HepG2 (cell line): ENCODE data around the gene EHD4. TPM values are rescaled to one million over a fixed set of nuclear protein-coding genes. Genes with fewer than 3 reads are reported as not detected.

ENCODE experiments used
- ATAC-seq: fragments of 200-7000 bp; cut with Tn5 transposase; 3 replicates; pipeline ENCODE4 v1.9.1; 2020; ENCODE audit warnings: mild to moderate bottlenecking, moderate library complexity
- BruUV-seq: library from RNA; stranded (reverse); fragments of 400-500 nt; replicated peaks from 2 replicates; lab custom pipeline; 2021; lab: Mats Ljungman, UMichigan
- CTCF ChIA-PET: fragments of 300-600 bp; formaldehyde crosslinking; extraction: SDS; loops from one replicate; lab custom pipeline; 2021; ENCODE audit warnings: low total read pairs, inconsistent platforms, low intra/inter-chr PET ratio; lab: Yijun Ruan, JAX
- POLR2A ChIA-PET: fragments of 350-600 bp; sonication (Branson Sonifier 250); formaldehyde crosslinking; loops from one replicate; lab custom pipeline; 2020; ENCODE audit warnings: antibody characterized with exemption, inconsistent platforms; lab: Yijun Ruan, JAX
- DNase-seq: peaks from one replicate; pipeline ENCODE4 v3.0.0-alpha.2; 2015; ENCODE audit warnings: low spot score
- FAIRE-seq: peaks from 3 replicates; lab custom pipeline; 2011; peaks lifted over from hg19 to GRCh38; lab: Jason Lieb, UNC
- H2AFZ ChIP-seq: one replicate; pipeline ENCODE4 v1.6.1; 2011; ENCODE audit warnings: low read length, inconsistent platforms
- H3K27ac ChIP-seq: fragments of 300-600 bp; 3 replicates; pipeline ENCODE4 v1.8.0; 2011; ENCODE audit warnings: mixed run types, mild to moderate bottlenecking, mixed read lengths, low read length, inconsistent platforms; ENCODE audit not compliant: insufficient read depth; ENCODE audit errors: extremely low read length
- H3K27me3 ChIP-seq, 2 experiments: fragments of 200-600 bp in 1 of 2; 2 replicates in 1 of 2; 3 replicates in 1 of 2; pipeline versions ENCODE4 v1.6.0 to v1.8.0; 2011; ENCODE audit warnings: low read length in 2 of 2, mild to moderate bottlenecking in 2 of 2, moderate library complexity in 2 of 2, inconsistent platforms in 1 of 2; ENCODE audit not compliant: insufficient read depth in 2 of 2, control insufficient read depth in 1 of 2
- H3K36me3 ChIP-seq, 2 experiments: fragments of 200-600 bp in 1 of 2; replicated peaks in 1 of 2; 2 replicates in 1 of 2; 3 replicates in 1 of 2; pipeline versions ENCODE4 v1.5.1 to v1.8.0; 2011; ENCODE audit warnings: low read length in 2 of 2, inconsistent platforms in 1 of 2; ENCODE audit not compliant: insufficient read depth in 2 of 2, control insufficient read depth in 1 of 2
- H3K4me1 ChIP-seq: 2 replicates; pipeline ENCODE4 v1.5.1; 2012; ENCODE audit warnings: low read length, inconsistent platforms; ENCODE audit not compliant: insufficient read depth
- H3K4me2 ChIP-seq: 2 replicates; pipeline ENCODE4 v1.6.0; 2011; ENCODE audit warnings: low read depth, low read length, inconsistent platforms
- H3K4me3 ChIP-seq, 3 experiments: fragments of 200-600 bp in 1 of 3; sonication (generic), shearing (Covaris generic) in 1 of 3; replicated peaks in 1 of 3; 2 replicates each; pipeline ENCODE4 v1.5.1; 2011 to 2016; ENCODE audit warnings: low read length in 3 of 3, inconsistent platforms in 2 of 3, low read depth in 2 of 3, mild to moderate bottlenecking in 2 of 3, control low read depth in 1 of 3, mixed read lengths in 1 of 3; ENCODE audit not compliant: insufficient read depth in 1 of 3
- H3K79me2 ChIP-seq: one replicate; pipeline ENCODE4 v1.6.1; 2011; ENCODE audit warnings: low read length, inconsistent platforms; ENCODE audit not compliant: insufficient read depth
- H3K9ac ChIP-seq: 2 replicates; pipeline ENCODE4 v1.6.0; 2011; ENCODE audit warnings: mild to moderate bottlenecking, low read depth, low read length, inconsistent platforms; ENCODE audit not compliant: insufficient read depth
- H3K9me3 ChIP-seq: 2 replicates; pipeline ENCODE4 v1.5.1; 2012; ENCODE audit warnings: mild to moderate bottlenecking, low read length
- H4K20me1 ChIP-seq: 2 replicates; pipeline ENCODE4 v1.6.0; 2011; ENCODE audit warnings: inconsistent platforms, mild to moderate bottlenecking, low read length, moderate library complexity; ENCODE audit not compliant: insufficient read depth
- HMGXB4 ChIP-seq, 2 experiments: sonication (generic) in 1 of 2; formaldehyde crosslinking in 1 of 2; IDR thresholded peaks; 2 replicates each; pipeline versions ENCODE4 v1.4.0 to v1.6.1; 2018 to 2020; ENCODE audit warnings: missing genetic modification reagents in 2 of 2, borderline replicate concordance in 1 of 2, low read depth in 1 of 2, mild to moderate bottlenecking in 1 of 2, missing biosample characterization in 1 of 2
- SOX5 ChIP-seq: IDR thresholded peaks from 2 replicates; pipeline ENCODE4 v1.6.1; 2016; ENCODE audit warnings: borderline replicate concordance
- ZFP1 ChIP-seq: IDR thresholded peaks from 2 replicates; pipeline ENCODE4 v1.6.1; 2016
- ZNF207 ChIP-seq: fragments of 450-650 bp; IDR thresholded peaks from 2 replicates; pipeline ENCODE4 v1.6.1; 2016; ENCODE audit warnings: antibody characterized with exemption, borderline replicate concordance
- ZNF639 ChIP-seq: conservative IDR thresholded peaks from 2 replicates; pipeline ENCODE4 v1.6.1; 2018; ENCODE audit warnings: missing genetic modification reagents
- ZNF709 ChIP-seq: sonication (generic); formaldehyde crosslinking; IDR thresholded peaks from 2 replicates; pipeline ENCODE4 v1.5.0; 2020; ENCODE audit warnings: mild to moderate bottlenecking, missing genetic modification reagents
- ZSCAN25 ChIP-seq: sonication (generic); formaldehyde crosslinking; IDR thresholded peaks from 2 replicates; pipeline ENCODE4 v1.8.0; 2022; ENCODE audit warnings: mild to moderate bottlenecking, missing genetic modification reagents
- ZSCAN31 ChIP-seq: sonication (generic); formaldehyde crosslinking; IDR thresholded peaks from 2 replicates; pipeline ENCODE4 v1.5.0; 2020; ENCODE audit warnings: low read depth, mild to moderate bottlenecking, missing genetic modification reagents
- WGBS: methylation state at CpG from one replicate; pipeline ENCODE4 v1.1.6; 2017; ENCODE audit warnings: low lambda C conversion rate; 5-methylcytosine and 5-hydroxymethylcytosine counted together
- in situ Hi-C: cut with HindIII; loops from 2 replicates; pipeline ENCODE4 v1.10.0; 2017; ENCODE audit warnings: low pct_unique_long_range_greater_than_20kb; ENCODE audit not compliant: extremely low pct_ligation_motif_present
- intact Hi-C: fragments of 100-400 bp; cut with micrococcal nuclease; formaldehyde crosslinking; loops from one replicate; pipeline ENCODE4 v1.10.0; 2022; ENCODE audit not compliant: unreplicated experiment
- polyA plus RNA-seq, 8 experiments: library from polyadenylated mRNA; depleted of rRNA in 3 of 8; stranded (reverse) in 7 of 8; unstranded in 1 of 8; fragments of >200 nt; fragmentation: Illumina TruSeq in 4 of 8; extraction: Trizol in 4 of 8; gene quantifications; 2 replicates each; pipeline versions ENCODE4 v1.2.1 to v1.2.3, GENCODE V29; 2011 to 2016; ENCODE audit warnings: low read depth in 4 of 8, missing spikeins in 1 of 8, mixed read lengths in 1 of 8; ENCODE audit not compliant: insufficient read depth in 1 of 8
- total RNA-seq, 5 experiments: library from RNA; depleted of rRNA; stranded (reverse); fragments of >200 nt; fragmentation: Illumina TruSeq; extraction: Trizol; gene quantifications; 2 replicates each; pipeline ENCODE4 v1.2.3, GENCODE V29; 2016; ENCODE audit warnings: low read depth in 1 of 5
- TF ChIP-seq, protein P1 (sequence below): fragments of 450-650 bp; IDR thresholded peaks from 2 replicates; pipeline ENCODE4 v1.6.1; 2016
- TF ChIP-seq, protein P2 (sequence below): sonication (generic); formaldehyde crosslinking; IDR thresholded peaks from 2 replicates; pipeline ENCODE4 v1.5.0; 2020; ENCODE audit warnings: missing genetic modification reagents

EHD4 gene
- total and polyA plus RNA-seq, 2 of the 13 experiments (the other 11 are each of a cell fraction or from before 2014, with no cell fraction given): 3.1 to 4.8 TPM

GRCh38 chr15:41891226-41891625 lies 81.1 kb downstream of the EHD4 start:
- FAIRE-seq (no peak), DNase-seq (no peak), ATAC-seq (no peak)
- Histone ChIP-seq H3K79me2 (no peaks in the 10 kb centered on the region), H3K4me1 (peaks cover 30% of the 10 kb centered on the region), H3K9ac (no peak overlapping the region), H3K9me3 (no peaks in the 10 kb centered on the region), H4K20me1 (no peaks in the 10 kb centered on the region), H3K27ac (no peak overlapping the region), H3K4me3 (no peak overlapping the region), H3K36me3 (no peaks in the 10 kb centered on the region), H3K27me3 (peaks cover 9 to 59% of the 10 kb centered on the region in 2 experiments; a peak in 4 of 5 replicates), H3K4me2 (no peak overlapping the region), H2AFZ (no peak overlapping the region)
- TF ChIP-seq, protein P1, sequence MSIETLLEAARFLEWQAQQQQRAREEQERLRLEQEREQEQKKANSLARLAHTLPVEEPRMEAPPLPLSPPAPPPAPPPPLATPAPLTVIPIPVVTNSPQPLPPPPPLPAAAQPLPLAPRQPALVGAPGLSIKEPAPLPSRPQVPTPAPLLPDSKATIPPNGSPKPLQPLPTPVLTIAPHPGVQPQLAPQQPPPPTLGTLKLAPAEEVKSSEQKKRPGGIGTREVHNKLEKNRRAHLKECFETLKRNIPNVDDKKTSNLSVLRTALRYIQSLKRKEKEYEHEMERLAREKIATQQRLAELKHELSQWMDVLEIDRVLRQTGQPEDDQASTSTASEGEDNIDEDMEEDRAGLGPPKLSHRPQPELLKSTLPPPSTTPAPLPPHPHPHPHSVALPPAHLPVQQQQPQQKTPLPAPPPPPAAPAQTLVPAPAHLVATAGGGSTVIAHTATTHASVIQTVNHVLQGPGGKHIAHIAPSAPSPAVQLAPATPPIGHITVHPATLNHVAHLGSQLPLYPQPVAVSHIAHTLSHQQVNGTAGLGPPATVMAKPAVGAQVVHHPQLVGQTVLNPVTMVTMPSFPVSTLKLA: no peak
- no peak for TF ChIP-seq SOX5
- TF ChIP-seq, protein P2, sequence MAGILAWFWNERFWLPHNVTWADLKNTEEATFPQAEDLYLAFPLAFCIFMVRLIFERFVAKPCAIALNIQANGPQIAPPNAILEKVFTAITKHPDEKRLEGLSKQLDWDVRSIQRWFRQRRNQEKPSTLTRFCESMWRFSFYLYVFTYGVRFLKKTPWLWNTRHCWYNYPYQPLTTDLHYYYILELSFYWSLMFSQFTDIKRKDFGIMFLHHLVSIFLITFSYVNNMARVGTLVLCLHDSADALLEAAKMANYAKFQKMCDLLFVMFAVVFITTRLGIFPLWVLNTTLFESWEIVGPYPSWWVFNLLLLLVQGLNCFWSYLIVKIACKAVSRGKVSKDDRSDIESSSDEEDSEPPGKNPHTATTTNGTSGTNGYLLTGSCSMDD (CRISPR knock-in tag): no peak
- TF ChIP-seq ZNF207: no peak
- TF ChIP-seq ZFP1: no peak
- POLR2A ChIA-PET: no interaction called here
- intact Hi-C loops: no loop called here
- 8% methylated on average over 6 of the region's 6 CpGs for WGBS
- CTCF ChIA-PET: no interaction called here
- BruUV-seq: no TSS peak
- in situ Hi-C loops: no loop called here

- no peak overlapping the region for H3K9ac ChIP-seq
- H3K4me3 ChIP-seq: no peak overlapping the region
- H3K27me3 ChIP-seq: peaks cover 11 to 67% of the 10 kb centered on the region in 2 experiments; a peak in 4 of 5 replicates
- DNase-seq (no peak), FAIRE-seq (no peak), ATAC-seq (no peak)
- WGBS: no CpG with 5 or more reads among the region's 6 CpGs
- in situ Hi-C loops (no loop called here), intact Hi-C loops (no loop called here)
- H3K36me3 ChIP-seq: no peaks in the 10 kb centered on the region
- H3K4me1 ChIP-seq: peaks cover 30% of the 10 kb centered on the region
- H4K20me1 ChIP-seq: no peaks in the 10 kb centered on the region
- ChIA-PET POLR2A (no interaction called here), CTCF (no interaction called here)
- H3K79me2 ChIP-seq: no peaks in the 10 kb centered on the region
- H2AFZ ChIP-seq: no peak overlapping the region
- no TSS peak for BruUV-seq
- no peak overlapping the region for H3K27ac ChIP-seq
- H3K4me2 ChIP-seq: no peak overlapping the region
- no peaks in the 10 kb centered on the region for H3K9me3 ChIP-seq
- no peak for TF ChIP-seq ZNF709 (CRISPR knock-in tag)
- no peak for TF ChIP-seq ZSCAN31 (CRISPR knock-in tag)
- TF ChIP-seq HMGXB4 (CRISPR knock-in tag; IDR thresholded peaks at IDR 0.05; ENCODE audit: borderline replicate concordance in 1 of 2, low read depth in 1 of 2): no peak
- no peak for TF ChIP-seq ZSCAN25 (CRISPR knock-in tag)
- no peak for TF ChIP-seq ZNF639 (CRISPR knock-in tag)
These were observed 82.2 kb downstream of the EHD4 start for GRCh38 chr15:41890050-41890690.
